Spleen (tissue), 7 donors: ENCODE data around the gene PNMA1.

Experiments
- POLR2A ChIP-seq, 3 donors: fragments of 450-650 bp; IDR thresholded peaks; one replicate each; pipeline ENCODE4 v1.5.1; 2017; ENCODE audit warnings: antibody characterized with exemption in 3 of 3, mild to moderate bottlenecking in 1 of 3
- TF ChIP-seq, protein P1 (sequence below), 11 experiments: fragments of 200-600 bp in 7 of 11; fragments of 450-650 bp in 4 of 11; sonication (generic) in 4 of 11; IDR thresholded peaks in 8 of 11; conservative IDR thresholded peaks in 3 of 11; 1 replicate in 7 of 11; 2 replicates in 4 of 11; pipeline versions ENCODE4 v1.4.0 to v1.8.0; 2016 to 2021; ENCODE audit warnings: antibody characterized with exemption in 11 of 11, inconsistent platforms in 4 of 11, mild to moderate bottlenecking in 1 of 11
- donor health status: DM: no; HTN: no; CAD: no; lungs with moderate emphysema.
- donor health status: DM: no; HTN: no; CAD: no.
- donor health status: DM: no; HTN: no; CAD: no.

DNA sequence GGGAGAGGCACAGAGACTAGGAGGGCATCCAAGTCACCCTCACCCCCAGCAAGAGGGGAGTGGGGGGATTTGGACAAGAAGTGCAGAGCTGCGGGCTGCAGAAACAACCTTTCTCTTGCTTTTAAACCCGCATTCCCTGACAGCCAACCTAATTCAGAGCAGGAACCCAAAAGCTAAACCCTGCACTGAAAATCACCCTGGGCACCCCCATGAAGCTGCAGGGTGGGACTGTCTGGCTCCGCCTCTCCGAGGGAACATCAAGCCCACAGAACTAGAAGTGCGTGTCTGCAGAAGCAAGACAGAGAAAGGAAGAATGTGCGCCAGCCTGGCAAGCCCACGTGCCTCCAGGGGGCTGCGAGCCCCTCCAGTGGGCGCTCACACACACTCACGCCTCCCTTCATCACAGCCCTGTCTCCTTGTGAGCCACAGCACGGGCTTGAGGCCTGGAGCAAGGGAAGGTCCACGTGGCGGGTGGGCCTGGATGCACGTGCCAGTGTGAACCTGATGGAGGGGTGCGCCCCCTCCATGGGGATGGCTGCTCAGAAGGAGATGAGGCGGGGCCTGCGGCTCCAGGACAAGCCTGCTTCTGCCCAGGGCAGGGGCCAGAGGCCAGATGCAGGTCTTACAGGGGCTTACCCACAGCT, 27.8 kb upstream of the PNMA1 start:
- TF ChIP-seq, protein P1, sequence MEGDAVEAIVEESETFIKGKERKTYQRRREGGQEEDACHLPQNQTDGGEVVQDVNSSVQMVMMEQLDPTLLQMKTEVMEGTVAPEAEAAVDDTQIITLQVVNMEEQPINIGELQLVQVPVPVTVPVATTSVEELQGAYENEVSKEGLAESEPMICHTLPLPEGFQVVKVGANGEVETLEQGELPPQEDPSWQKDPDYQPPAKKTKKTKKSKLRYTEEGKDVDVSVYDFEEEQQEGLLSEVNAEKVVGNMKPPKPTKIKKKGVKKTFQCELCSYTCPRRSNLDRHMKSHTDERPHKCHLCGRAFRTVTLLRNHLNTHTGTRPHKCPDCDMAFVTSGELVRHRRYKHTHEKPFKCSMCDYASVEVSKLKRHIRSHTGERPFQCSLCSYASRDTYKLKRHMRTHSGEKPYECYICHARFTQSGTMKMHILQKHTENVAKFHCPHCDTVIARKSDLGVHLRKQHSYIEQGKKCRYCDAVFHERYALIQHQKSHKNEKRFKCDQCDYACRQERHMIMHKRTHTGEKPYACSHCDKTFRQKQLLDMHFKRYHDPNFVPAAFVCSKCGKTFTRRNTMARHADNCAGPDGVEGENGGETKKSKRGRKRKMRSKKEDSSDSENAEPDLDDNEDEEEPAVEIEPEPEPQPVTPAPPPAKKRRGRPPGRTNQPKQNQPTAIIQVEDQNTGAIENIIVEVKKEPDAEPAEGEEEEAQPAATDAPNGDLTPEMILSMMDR (IDR thresholded peaks at IDR 0.05 in 8 of 11, conservative IDR thresholded peaks at IDR 0.05 in 3 of 11) = peak in 1 of 11 experiments; percentile 3
- no peak for TF ChIP-seq POLR2A (IDR thresholded peaks at IDR 0.05)
